HepG2 (cell line): ENCODE measurements around the gene ZNF324B.

Experiments
- CTCF ChIP-seq: sonication (generic); formaldehyde crosslinking; IDR thresholded peaks from 2 replicates; pipeline ENCODE4 v1.5.0; 2020; ENCODE audit warnings: mild to moderate bottlenecking, missing genetic modification reagents, moderate library complexity
- HNF4A ChIP-seq: sonication (generic); formaldehyde crosslinking; IDR thresholded peaks from 2 replicates; pipeline ENCODE4 v1.4.0; 2020; ENCODE audit warnings: missing genetic modification reagents
- RFX5 ChIP-seq: IDR thresholded peaks from 2 replicates; pipeline ENCODE4 v1.6.1; 2011; ENCODE audit warnings: low read depth, low read length, improper control_type of control experiment
- SUZ12 ChIP-seq: fragments of 150-350 bp; IDR thresholded peaks from 2 replicates; pipeline ENCODE4 v1.6.1; 2014; ENCODE audit warnings: low read depth, low read length

DNA sequence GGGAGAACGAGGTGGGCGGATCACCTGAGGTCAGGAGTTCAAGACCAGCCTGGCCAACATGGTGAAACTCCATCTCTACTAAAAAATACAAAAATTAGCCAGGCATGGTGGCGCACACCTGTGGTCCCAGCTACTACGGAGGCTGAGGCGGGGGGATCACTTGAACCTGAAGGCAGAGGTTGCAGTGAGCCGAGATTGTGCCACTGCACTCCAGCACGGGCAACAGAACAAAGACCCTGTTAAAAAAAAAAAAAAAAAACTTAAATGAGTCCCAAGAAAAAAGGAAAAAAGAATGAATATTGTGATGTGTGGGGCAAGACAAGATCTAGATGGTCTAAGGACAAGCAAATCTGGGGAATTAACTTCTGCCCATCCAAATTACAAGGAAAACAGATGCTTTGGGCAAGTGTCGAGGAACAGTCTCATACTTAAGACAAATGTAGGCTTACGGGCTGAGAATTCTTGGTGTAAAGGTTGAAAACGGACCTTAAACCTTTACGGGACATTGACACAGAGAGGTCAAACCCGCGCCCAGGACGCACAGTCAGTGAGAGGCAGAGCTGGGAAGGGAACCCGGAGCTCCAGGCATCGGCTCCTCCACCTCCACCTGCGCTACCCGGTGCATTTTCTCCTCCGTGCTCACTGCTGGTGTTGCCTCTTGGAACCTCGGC, 14.8 kb downstream of the ZNF324B start:
- TF ChIP-seq SUZ12 (no peak), CTCF (CRISPR knock-in tag) (no peak), HNF4A (CRISPR knock-in tag) (no peak), RFX5 (no peak)
